ENCODE data around the gene NFIA. TPM values are rescaled to one million over a fixed set of nuclear protein-coding genes. Genes with fewer than 3 reads are reported as not detected.

NFIA gene
- total RNA-seq, 4 donors from 2014 or later: 27.9 to 79.9 (median 36.7) TPM

GRCh38 chr1:61301824-61302657 is 219.7 kb downstream of the NFIA start:
- Histone ChIP-seq H3K27me3 (no peaks in the 10 kb centered on the region), H3K9me3 (no peaks in the 10 kb centered on the region), H3K27ac (peak overlapping the region in 3 of 4 donors; percentile 47 to 62 (median 48)), H3K36me3 (no peaks in the 10 kb centered on the region), H3K4me1 (peaks cover 10 to 40% (median 23%) of the 10 kb centered on the region in 3 donors), H3K4me3 (no peak overlapping the region)
- DNase-seq: no peak
- TF ChIP-seq POLR2A (IDR thresholded peaks at IDR 0.05) (no peak), CTCF (IDR thresholded peaks at IDR 0.05) (no peak)
- WGBS, 2 donors: 30 to 33% methylated on average over 4 of the region's 4 CpGs
- intact Hi-C loops (cut with DNase I): no loop called here

- DNase-seq: no peak
- 65 to 81% methylated on average over 3 of the region's 3 CpGs for WGBS, 2 donors
- no peak overlapping the region for H3K4me3 ChIP-seq
- TF ChIP-seq POLR2A (IDR thresholded peaks at IDR 0.05) (no peak), CTCF (IDR thresholded peaks at IDR 0.05) (no peak)
- H3K9me3 ChIP-seq: no peaks in the 10 kb centered on the region
- no peaks in the 10 kb centered on the region for H3K27me3 ChIP-seq
- intact Hi-C loops (cut with DNase I): no loop called here
- H3K36me3 ChIP-seq: peaks cover 0 to 3% (median 0%) of the 10 kb centered on the region in 3 donors
- H3K27ac ChIP-seq: no peak overlapping the region
- peaks cover 0 to 6% (median 4%) of the 10 kb centered on the region in 3 donors for H3K4me1 ChIP-seq
Measured at GRCh38 chr1:61307422-61308142, 225.2 kb downstream of the NFIA start.

- no peak for TF ChIP-seq CTCF (IDR thresholded peaks at IDR 0.05)
- no peak for TF ChIP-seq POLR2A (IDR thresholded peaks at IDR 0.05)
- no peaks in the 10 kb centered on the region for H3K27me3 ChIP-seq
- intact Hi-C loops (cut with DNase I): no loop called here
- 93 to 96% methylated on average over 3 of the region's 3 CpGs for WGBS, 2 donors
- H3K4me3 ChIP-seq: no peak overlapping the region
- H3K9me3 ChIP-seq: no peaks in the 10 kb centered on the region
- H3K27ac ChIP-seq: no peak overlapping the region
- DNase-seq: no peak
- peaks cover 0 to 12% (median 0%) of the 10 kb centered on the region in 3 donors for H3K36me3 ChIP-seq
- H3K4me1 ChIP-seq: no peaks in the 10 kb centered on the region
Measured at GRCh38 chr1:61310057-61310456, 227.7 kb downstream of the NFIA start.

- H3K9me3 ChIP-seq: no peaks in the 10 kb centered on the region
- TF ChIP-seq CTCF (IDR thresholded peaks at IDR 0.05): no peak
- TF ChIP-seq POLR2A (IDR thresholded peaks at IDR 0.05): no peak
- H3K27ac ChIP-seq: no peak overlapping the region
- 84 to 90% methylated on average over 4 of the region's 4 CpGs for WGBS, 2 donors
- H3K4me3 ChIP-seq: no peak overlapping the region
- no peaks in the 10 kb centered on the region for H3K4me1 ChIP-seq
- intact Hi-C loops (cut with DNase I): no loop called here
- peaks cover 0 to 12% (median 0%) of the 10 kb centered on the region in 3 donors for H3K36me3 ChIP-seq
- no peak for DNase-seq
- no peaks in the 10 kb centered on the region for H3K27me3 ChIP-seq
Measured at GRCh38 chr1:61310538-61310937, 228.2 kb downstream of the NFIA start.

GRCh38 chr1:61313906-61314422 is 231.6 kb downstream of the NFIA start:
- Histone ChIP-seq H3K36me3 (peaks cover 0 to 12% (median 0%) of the 10 kb centered on the region in 3 donors), H3K27ac (peak overlapping the region in 1 of 4 donors; percentile 45), H3K9me3 (no peaks in the 10 kb centered on the region), H3K4me1 (peaks cover 4 to 20% (median 8%) of the 10 kb centered on the region in 3 donors), H3K4me3 (no peak overlapping the region), H3K27me3 (no peaks in the 10 kb centered on the region)
- no peak for DNase-seq
- TF ChIP-seq POLR2A (IDR thresholded peaks at IDR 0.05) (no peak), CTCF (IDR thresholded peaks at IDR 0.05) (no peak)
- WGBS, 2 donors: 58 to 67% methylated on average over 2 of the region's 2 CpGs
- intact Hi-C loops (cut with DNase I): no loop called here

Measured in esophagus squamous epithelium (tissue), 5 donors.